ENCODE data around the gene SIN3B.
"Not testable (repeated sequence)": the region's sequence is repeated elsewhere in the genome, so short reads cannot be mapped to it uniquely, and the experiment has no call there.

SIN3B gene

GRCh38 chr19:16867211-16867610, 38.0 kb downstream of the SIN3B start:
- DNase-seq (ENCODE audit: low read depth in 3 of 3) = no peak

GRCh38 chr19:16868423-16869130, 39.4 kb downstream of the SIN3B start:
- no peak for DNase-seq (ENCODE audit: low read depth in 3 of 3)

- DNase-seq (ENCODE audit: low read depth in 3 of 3) = no peak
Observed at GRCh38 chr19:16869331-16869972, 40.3 kb downstream of the SIN3B start.

- no peak for DNase-seq (ENCODE audit: low read depth in 3 of 3)
Observed at GRCh38 chr19:16871871-16872270, 42.7 kb downstream of the SIN3B start.

- DNase-seq (ENCODE audit: low read depth in 3 of 3) = no peak
Observed at GRCh38 chr19:16872728-16873127, 43.5 kb downstream of the SIN3B start.

- DNase-seq (ENCODE audit: low read depth in 3 of 3) = no peak
Observed at GRCh38 chr19:16873594-16873993, 44.4 kb downstream of the SIN3B start.

GRCh38 chr19:16874250-16874977, 45.2 kb downstream of the SIN3B start:
- no peak for DNase-seq (ENCODE audit: low read depth in 3 of 3)

GRCh38 chr19:16874978-16875299, 45.7 kb downstream of the SIN3B start:
- DNase-seq (ENCODE audit: low read depth in 3 of 3) = not testable (repeated sequence)

GRCh38 chr19:16875584-16876555, 46.7 kb downstream of the SIN3B start:
- DNase-seq (ENCODE audit: low read depth in 3 of 3) = no peak

GRCh38 chr19:16876904-16877361, 47.7 kb downstream of the SIN3B start:
- DNase-seq (ENCODE audit: low read depth in 3 of 3) = no peak

- DNase-seq (ENCODE audit: low read depth in 3 of 3) = no peak
Observed at GRCh38 chr19:16877581-16877980, 48.4 kb downstream of the SIN3B start.

- DNase-seq (ENCODE audit: low read depth in 3 of 3) = no peak
Observed at GRCh38 chr19:16878181-16878965, 49.2 kb downstream of the SIN3B start.

GRCh38 chr19:16880884-16881554, 51.8 kb downstream of the SIN3B start:
- no peak for DNase-seq (ENCODE audit: low read depth in 3 of 3)

- DNase-seq (ENCODE audit: low read depth in 3 of 3) = no peak
Observed at GRCh38 chr19:16882146-16882545, 52.9 kb downstream of the SIN3B start.

- no peak for DNase-seq (ENCODE audit: low read depth in 3 of 3)
Observed at GRCh38 chr19:16883522-16883921, 54.3 kb downstream of the SIN3B start.

GRCh38 chr19:16885166-16885565, 56.0 kb downstream of the SIN3B start:
- DNase-seq (ENCODE audit: low read depth in 3 of 3) = no peak

- DNase-seq (ENCODE audit: low read depth in 3 of 3) = no peak
Observed at GRCh38 chr19:16886305-16886880, 57.2 kb downstream of the SIN3B start.

GRCh38 chr19:16887353-16888265, 58.4 kb downstream of the SIN3B start:
- DNase-seq (ENCODE audit: low read depth in 3 of 3) = no peak
